Stimulated activated naive CD8-positive, alpha-beta T cell treated with anti-CD3 and anti-CD28 coated beads, Interleukin-15, amount 100 ng/mL, for 72 hours (primary cell): ENCODE data around the gene KCNMA1.

ENCODE experiments used
- ATAC-seq: fragments of 150-1000 bp; cut with Tn5 transposase; 2 replicates; pipeline ENCODE4 v1.10.0; 2021; ENCODE audit warnings: mild to moderate bottlenecking, moderate library complexity
- DNase-seq, 2 donors: peaks; one replicate each; pipeline ENCODE4 v3.0.0; 2021 to 2022
- H3K27ac Mint-ChIP-seq, 2 donors: one replicate each; pipeline ENCODE4 v1.8.0; 2022; ENCODE audit warnings: mild to moderate bottlenecking in 2 of 2, mixed read lengths in 2 of 2, moderate library complexity in 2 of 2
- H3K27me3 Mint-ChIP-seq: one replicate; pipeline ENCODE4 v1.8.0; 2022; ENCODE audit warnings: mixed read lengths
- H3K4me1 Mint-ChIP-seq: one replicate; pipeline ENCODE4 v1.8.0; 2022; ENCODE audit warnings: mild to moderate bottlenecking, mixed read lengths
- H3K4me3 Mint-ChIP-seq, 2 donors: one replicate each; pipeline ENCODE4 v1.8.0; 2022; ENCODE audit warnings: mild to moderate bottlenecking in 2 of 2, mixed read lengths in 2 of 2, moderate library complexity in 1 of 2
- H3K9me3 Mint-ChIP-seq, 2 donors: one replicate each; pipeline ENCODE4 v1.8.0; 2022; ENCODE audit warnings: mixed read lengths in 2 of 2

KCNMA1 gene

GRCh38 chr10:77504196-77504872 is 133.3 kb downstream of the KCNMA1 start:
- Mint-ChIP-seq H3K4me3 (no peak overlapping the region), H3K27ac (no peak overlapping the region), H3K4me1 (peaks cover 31% of the 10 kb centered on the region), H3K9me3 (no peaks in the 10 kb centered on the region), H3K27me3 (peaks cover 38% of the 10 kb centered on the region)
- ATAC-seq: no peak
- no peak for DNase-seq

- Mint-ChIP-seq H3K4me1 (peaks cover 31% of the 10 kb centered on the region), H3K4me3 (peak overlapping the region; percentile 41 to 59), H3K9me3 (no peaks in the 10 kb centered on the region), H3K27me3 (peaks cover 40% of the 10 kb centered on the region), H3K27ac (peak overlapping the region; percentile 92 to 94)
- peak; percentile 81 for ATAC-seq
- peak in 1 of 2 donors; percentile 58 for DNase-seq
Observed at GRCh38 chr10:77501846-77502261, 135.8 kb downstream of the KCNMA1 start.

- Mint-ChIP-seq H3K9me3 (no peaks in the 10 kb centered on the region), H3K27ac (peak overlapping the region; percentile 92 to 95), H3K27me3 (peaks cover 34% of the 10 kb centered on the region), H3K4me1 (peaks cover 31% of the 10 kb centered on the region), H3K4me3 (peak overlapping the region; percentile 72 to 75)
- DNase-seq: peak; percentile 2 to 23
- ATAC-seq: peak; percentile 52
Observed at GRCh38 chr10:77501152-77501845, 136.3 kb downstream of the KCNMA1 start.

GRCh38 chr10:77500754-77501151 is 136.9 kb downstream of the KCNMA1 start:
- DNase-seq: peak; percentile 9 to 67

GRCh38 chr10:77498829-77499228 is 138.8 kb downstream of the KCNMA1 start:
- no peak overlapping the region for H3K4me3 Mint-ChIP-seq
- ATAC-seq: no peak
- H3K27me3 Mint-ChIP-seq: peaks cover 29% of the 10 kb centered on the region
- DNase-seq: no peak
- H3K9me3 Mint-ChIP-seq: no peaks in the 10 kb centered on the region
- H3K27ac Mint-ChIP-seq: peak overlapping the region in 1 of 2 donors; percentile 26
- H3K4me1 Mint-ChIP-seq: peaks cover 25% of the 10 kb centered on the region

More at GRCh38 chr10:77500754-77501151, 136.9 kb downstream of the KCNMA1 start:
- peak overlapping the region; percentile 72 to 75 for H3K4me3 Mint-ChIP-seq
- H3K27ac Mint-ChIP-seq: peak overlapping the region; percentile 92 to 95
- H3K9me3 Mint-ChIP-seq: no peaks in the 10 kb centered on the region
- H3K4me1 Mint-ChIP-seq: peaks cover 31% of the 10 kb centered on the region
- peak; percentile 85 for ATAC-seq
- H3K27me3 Mint-ChIP-seq: peaks cover 30% of the 10 kb centered on the region

GRCh38 chr10:77498210-77498609 is 139.4 kb downstream of the KCNMA1 start:
- peaks cover 25% of the 10 kb centered on the region for H3K4me1 Mint-ChIP-seq

GRCh38 chr10:77497748-77498147 is 139.9 kb downstream of the KCNMA1 start:
- DNase-seq (no peak), ATAC-seq (no peak)
- H3K4me3 Mint-ChIP-seq: no peak overlapping the region
- H3K27me3 Mint-ChIP-seq: peaks cover 29% of the 10 kb centered on the region
- no peaks in the 10 kb centered on the region for H3K9me3 Mint-ChIP-seq
- H3K27ac Mint-ChIP-seq: peak overlapping the region in 1 of 2 donors; percentile 15
- H3K4me1 Mint-ChIP-seq: peaks cover 25% of the 10 kb centered on the region

More at GRCh38 chr10:77498210-77498609, 139.4 kb downstream of the KCNMA1 start:
- Mint-ChIP-seq H3K27ac (no peak overlapping the region), H3K4me3 (no peak overlapping the region), H3K27me3 (peaks cover 29% of the 10 kb centered on the region), H3K9me3 (no peaks in the 10 kb centered on the region)
- DNase-seq: no peak
- ATAC-seq: no peak

GRCh38 chr10:77496941-77497420 is 140.6 kb downstream of the KCNMA1 start:
- H3K4me3 Mint-ChIP-seq: no peak overlapping the region

GRCh38 chr10:77494756-77495541 is 142.7 kb downstream of the KCNMA1 start:
- ATAC-seq (no peak), DNase-seq (no peak)
- peak overlapping the region in 1 of 2 donors; percentile 54 for H3K27ac Mint-ChIP-seq
- H3K27me3 Mint-ChIP-seq: peaks cover 20% of the 10 kb centered on the region
- H3K4me3 Mint-ChIP-seq: no peak overlapping the region
- no peaks in the 10 kb centered on the region for H3K4me1 Mint-ChIP-seq
- no peaks in the 10 kb centered on the region for H3K9me3 Mint-ChIP-seq

More at GRCh38 chr10:77496941-77497420, 140.6 kb downstream of the KCNMA1 start:
- no peak for ATAC-seq
- Mint-ChIP-seq H3K4me1 (peaks cover 18% of the 10 kb centered on the region), H3K27ac (no peak overlapping the region), H3K27me3 (peaks cover 22% of the 10 kb centered on the region), H3K9me3 (no peaks in the 10 kb centered on the region)
- no peak for DNase-seq

GRCh38 chr10:77494327-77494726 is 143.3 kb downstream of the KCNMA1 start:
- ATAC-seq (no peak), DNase-seq (no peak)
- Mint-ChIP-seq H3K27ac (no peak overlapping the region), H3K9me3 (no peaks in the 10 kb centered on the region), H3K27me3 (peaks cover 20% of the 10 kb centered on the region), H3K4me1 (no peaks in the 10 kb centered on the region), H3K4me3 (no peak overlapping the region)

GRCh38 chr10:77493851-77494261 is 143.8 kb downstream of the KCNMA1 start:
- Mint-ChIP-seq H3K27ac (no peak overlapping the region), H3K4me3 (no peak overlapping the region), H3K9me3 (no peaks in the 10 kb centered on the region), H3K4me1 (no peaks in the 10 kb centered on the region), H3K27me3 (peaks cover 20% of the 10 kb centered on the region)
- ATAC-seq: no peak
- no peak for DNase-seq

- no peak for DNase-seq
- Mint-ChIP-seq H3K4me3 (no peak overlapping the region), H3K27me3 (peaks cover 18% of the 10 kb centered on the region), H3K4me1 (no peaks in the 10 kb centered on the region), H3K9me3 (no peaks in the 10 kb centered on the region), H3K27ac (no peak overlapping the region)
- ATAC-seq: no peak
Observed at GRCh38 chr10:77493239-77493806, 144.3 kb downstream of the KCNMA1 start.

GRCh38 chr10:77492368-77492994 is 145.1 kb downstream of the KCNMA1 start:
- ATAC-seq: no peak
- peaks cover 9% of the 10 kb centered on the region for H3K27me3 Mint-ChIP-seq
- DNase-seq: no peak
- H3K4me1 Mint-ChIP-seq: no peaks in the 10 kb centered on the region
- no peak overlapping the region for H3K4me3 Mint-ChIP-seq
- H3K9me3 Mint-ChIP-seq: no peaks in the 10 kb centered on the region
- no peak overlapping the region for H3K27ac Mint-ChIP-seq

GRCh38 chr10:77490534-77491314 is 146.9 kb downstream of the KCNMA1 start:
- no peaks in the 10 kb centered on the region for H3K9me3 Mint-ChIP-seq
- no peaks in the 10 kb centered on the region for H3K4me1 Mint-ChIP-seq
- no peak for ATAC-seq
- H3K27me3 Mint-ChIP-seq: peaks cover 7% of the 10 kb centered on the region
- H3K4me3 Mint-ChIP-seq: no peak overlapping the region
- no peak for DNase-seq
- H3K27ac Mint-ChIP-seq: peak overlapping the region in 1 of 2 donors; percentile 15
